H9 (cell line): Measurements from ENCODE around the gene CSNK1A1L. TPM values are rescaled to one million over a fixed set of nuclear protein-coding genes. Genes with fewer than 3 reads are reported as not detected.

Experiments used
- DNase-seq: peaks from one replicate; pipeline ENCODE4 v3.0.0-alpha.2; 2017
- H2AFZ ChIP-seq: one replicate; pipeline ENCODE4 v1.6.1; 2013; ENCODE audit warnings: mild to moderate bottlenecking, low read length, control low read depth, moderate library complexity
- H2AK5ac ChIP-seq: 2 replicates; pipeline ENCODE4 v1.6.1; 2013; ENCODE audit warnings: low read length, control low read depth, mixed read lengths; ENCODE audit not compliant: insufficient read length
- H2BK120ac ChIP-seq: one replicate; pipeline ENCODE4 v1.6.1; 2013; ENCODE audit warnings: low read depth, mild to moderate bottlenecking, low read length, control low read depth, inconsistent platforms; ENCODE audit not compliant: poor library complexity, severe bottlenecking
- H2BK12ac ChIP-seq: 2 replicates; pipeline ENCODE4 v1.6.1; 2013; ENCODE audit warnings: low read length, control low read depth, mixed read lengths, low read depth; ENCODE audit not compliant: insufficient read length
- H2BK15ac ChIP-seq: 2 replicates; pipeline ENCODE4 v1.6.1; 2013; ENCODE audit warnings: low read depth, low read length, control low read depth
- H2BK20ac ChIP-seq: one replicate; pipeline ENCODE4 v1.6.1; 2013; ENCODE audit warnings: low read depth, mild to moderate bottlenecking, low read length, control low read depth, inconsistent platforms; ENCODE audit not compliant: poor library complexity, severe bottlenecking
- H2BK5ac ChIP-seq: 2 replicates; pipeline ENCODE4 v1.6.1; 2013; ENCODE audit warnings: low read length, control low read depth, mixed read lengths; ENCODE audit not compliant: insufficient read length
- H3K14ac ChIP-seq: 2 replicates; pipeline ENCODE4 v1.6.1; 2013; ENCODE audit warnings: low read length, control low read depth; ENCODE audit not compliant: insufficient read depth
- H3K18ac ChIP-seq: 2 replicates; pipeline ENCODE4 v1.6.1; 2013; ENCODE audit warnings: low read depth, mild to moderate bottlenecking, mixed read lengths, low read length, control low read depth; ENCODE audit not compliant: insufficient read length
- H3K23ac ChIP-seq: 2 replicates; pipeline ENCODE4 v1.6.1; 2013; ENCODE audit warnings: low read length, control low read depth, mixed read lengths, low read depth; ENCODE audit not compliant: insufficient read length
- H3K23me2 ChIP-seq: 2 replicates; pipeline ENCODE4 v1.6.1; 2013; ENCODE audit warnings: low read depth, mild to moderate bottlenecking, mixed read lengths, low read length, control low read depth; ENCODE audit not compliant: insufficient read length, poor library complexity, severe bottlenecking
- H3K27ac ChIP-seq: 2 replicates; pipeline ENCODE4 v1.5.1; 2013; ENCODE audit warnings: low read length, control low read depth, mixed read lengths, low read depth; ENCODE audit not compliant: insufficient read length
- H3K27me3 ChIP-seq: 2 replicates; pipeline ENCODE4 v1.6.1; 2013; ENCODE audit warnings: low read length, control low read depth, inconsistent platforms; ENCODE audit not compliant: insufficient read depth
- H3K4ac ChIP-seq: 2 replicates; pipeline ENCODE4 v1.6.1; 2013; ENCODE audit warnings: low read depth, mild to moderate bottlenecking, control low read depth, inconsistent platforms, low read length, moderate library complexity
- H3K4me1 ChIP-seq: 2 replicates; pipeline ENCODE4 v1.6.1; 2013; ENCODE audit warnings: low read length, control low read depth, inconsistent platforms; ENCODE audit not compliant: insufficient read depth
- H3K4me2 ChIP-seq: 2 replicates; pipeline ENCODE4 v1.6.1; 2013; ENCODE audit warnings: low read length, control low read depth, mixed read lengths; ENCODE audit not compliant: insufficient read length, insufficient read depth
- H3K56ac ChIP-seq: 2 replicates; pipeline ENCODE4 v1.6.1; 2013; ENCODE audit warnings: low read depth, mild to moderate bottlenecking, mixed read lengths, low read length, control low read depth; ENCODE audit not compliant: insufficient read length
- H3K79me1 ChIP-seq: 2 replicates; pipeline ENCODE4 v1.6.1; 2013; ENCODE audit warnings: low read depth, mild to moderate bottlenecking, moderate library complexity, low read length, control low read depth, inconsistent platforms; ENCODE audit not compliant: insufficient read depth, poor library complexity, severe bottlenecking
- H3K79me2 ChIP-seq: 2 replicates; pipeline ENCODE4 v1.6.1; 2013; ENCODE audit warnings: low read length, control low read depth, inconsistent platforms; ENCODE audit not compliant: insufficient read depth
- H3K9ac ChIP-seq: 2 replicates; pipeline ENCODE4 v1.6.1; 2013; ENCODE audit warnings: low read length, control low read depth, mixed read lengths; ENCODE audit not compliant: insufficient read length; ENCODE audit errors: extremely low read depth
- H3K9me3 ChIP-seq: one replicate; pipeline ENCODE4 v1.6.1; 2013; ENCODE audit warnings: low read depth, low read length, inconsistent platforms; ENCODE audit not compliant: control insufficient read depth
- H3T11ph ChIP-seq: one replicate; pipeline ENCODE4 v1.6.1; 2013; ENCODE audit warnings: mild to moderate bottlenecking, low read length, control low read depth, inconsistent platforms
- H4K20me1 ChIP-seq: one replicate; pipeline ENCODE4 v1.6.1; 2013; ENCODE audit not compliant: control insufficient read depth, insufficient read length, insufficient read depth
- H4K5ac ChIP-seq: 2 replicates; pipeline ENCODE4 v1.6.1; 2013; ENCODE audit warnings: low read depth, mild to moderate bottlenecking, mixed read lengths, low read length, control low read depth; ENCODE audit not compliant: insufficient read length
- H4K8ac ChIP-seq: replicated peaks from 2 replicates; pipeline ENCODE4 v1.6.1; 2013; ENCODE audit warnings: low read length, control low read depth, mixed read lengths, low read depth; ENCODE audit not compliant: insufficient read length
- H4K91ac ChIP-seq: 2 replicates; pipeline ENCODE4 v1.6.1; 2013; ENCODE audit warnings: low read depth, mild to moderate bottlenecking, moderate library complexity, mixed read lengths, low read length, control low read depth; ENCODE audit not compliant: insufficient read length
- H3K27ac Mint-ChIP-seq, 3 experiments: 2 replicates in 2 of 3; 3 replicates in 1 of 3; pipeline ENCODE4 v1.8.0; 2020 to 2021; ENCODE audit warnings: mixed read lengths in 3 of 3, mild to moderate bottlenecking in 1 of 3, moderate library complexity in 1 of 3
- H3K27me3 Mint-ChIP-seq: 2 replicates; pipeline ENCODE4 v1.8.0; 2021; ENCODE audit warnings: low read depth, mild to moderate bottlenecking, moderate library complexity, mixed read lengths
- H3K36me3 Mint-ChIP-seq, 3 experiments: 2 replicates in 2 of 3; 3 replicates in 1 of 3; pipeline ENCODE4 v1.8.0; 2020 to 2021; ENCODE audit warnings: low read depth in 3 of 3, mixed read lengths in 3 of 3; ENCODE audit not compliant: insufficient read depth in 1 of 3
- H3K4me1 Mint-ChIP-seq, 2 experiments: 2 replicates each; pipeline ENCODE4 v1.8.0; 2020; ENCODE audit warnings: mixed read lengths in 2 of 2
- H3K4me3 Mint-ChIP-seq, 2 experiments: 2 replicates in 1 of 2; 3 replicates in 1 of 2; pipeline ENCODE4 v1.8.0; 2020 to 2021; ENCODE audit warnings: mild to moderate bottlenecking in 2 of 2, mixed read lengths in 2 of 2, moderate library complexity in 1 of 2
- H3K9me3 Mint-ChIP-seq, 2 experiments: 2 replicates in 1 of 2; 3 replicates in 1 of 2; pipeline ENCODE4 v1.8.0; 2020; ENCODE audit warnings: mild to moderate bottlenecking in 2 of 2, mixed read lengths in 2 of 2, moderate library complexity in 1 of 2
- CTCF ChIP-seq: fragments of 200-600 bp; sonication (generic); conservative IDR thresholded peaks from 3 replicates; pipeline ENCODE4 v1.8.0; 2021; ENCODE audit warnings: antibody characterized with exemption, mild to moderate bottlenecking
- WGBS: extraction: QIAGEN DNeasy Blood & Tissue Kit; methylation state at CpG from one replicate; pipeline ENCODE4 v1.1.7; 2013; ENCODE audit warnings: missing lambda C conversion rate, low lambda C conversion rate, mixed read lengths; ENCODE audit not compliant: insufficient read length; ENCODE audit errors: extremely low coverage; 5-methylcytosine and 5-hydroxymethylcytosine counted together
- total RNA-seq: library from RNA; stranded (reverse); gene quantifications from 2 replicates; pipeline ENCODE4 v1.2.1, GENCODE V29; 2021

Gene CSNK1A1L
- total RNA-seq, 1 experiment from 2014 or later: not detected

- Histone ChIP-seq H3K27me3 (no peaks in the 10 kb centered on the region), H3K9ac (no peak overlapping the region), H4K5ac (no peak overlapping the region), H3K4ac (no peak overlapping the region), H3K79me1 (no peaks in the 10 kb centered on the region), H3K4me1 (no peaks in the 10 kb centered on the region), H4K91ac (no peak overlapping the region), H3K56ac (no peak overlapping the region), H2BK5ac (no peak overlapping the region), H3K79me2 (no peaks in the 10 kb centered on the region), H3K4me2 (no peak overlapping the region), H2BK15ac (no peak overlapping the region), H2AK5ac (no peak overlapping the region), H3K27ac (no peak overlapping the region), H4K8ac (no peak overlapping the region), H2BK12ac (no peak overlapping the region), H2AFZ (no peak overlapping the region), H3K9me3 (no peaks in the 10 kb centered on the region), H3K18ac (no peak overlapping the region), H4K20me1 (no peaks in the 10 kb centered on the region), H3K23ac (no peak overlapping the region), H3K23me2 (no peaks in the 10 kb centered on the region), H2BK20ac (no peak overlapping the region), H3K14ac (no peak overlapping the region), H2BK120ac (no peak overlapping the region), H3T11ph (no peak overlapping the region)
- H3K4me1 Mint-ChIP-seq: peaks cover 11% of the 10 kb centered on the region in 2 experiments
- peaks cover 0 to 6% (median 0%) of the 10 kb centered on the region in 3 experiments; a peak in 2 of 7 replicates for H3K36me3 Mint-ChIP-seq
- H3K27me3 Mint-ChIP-seq: no peaks in the 10 kb centered on the region; the same call in 1 of the 2 replicates
- no peak overlapping the region for H3K27ac Mint-ChIP-seq
- no peak for DNase-seq
- no CpG with 5 or more reads among the region's 1 CpG for WGBS
- TF ChIP-seq CTCF: no peak
- no peak overlapping the region for H3K4me3 Mint-ChIP-seq
- peaks cover 2 to 4% of the 10 kb centered on the region in 2 experiments; a peak in 2 of 5 replicates for H3K9me3 Mint-ChIP-seq
These were observed 4.3 kb downstream of the CSNK1A1L start for GRCh38 chr13:37101201-37101600.
